A549 (cell line): ENCODE data around the gene TMPRSS6. TPM values are rescaled to one million over a fixed set of nuclear protein-coding genes. Genes with fewer than 3 reads are reported as not detected.

Experiments
- ATAC-seq, 2 experiments: fragments of 200-7000 bp in 1 of 2; fragments of >200 bp in 1 of 2; cut with Nextera tagmentation in 1 of 2; cut with Tn5 transposase in 1 of 2; 3 replicates each; pipeline versions ENCODE4 v1.8.0 to v1.9.1; 2018 to 2020; ENCODE audit warnings: mild to moderate bottlenecking in 1 of 2, moderate library complexity in 1 of 2
- CTCF ChIA-PET: fragments of 300-600 bp; sonication (Branson Sonifier 250); formaldehyde crosslinking; extraction: SDS; loops from one replicate; lab custom pipeline; 2021; ENCODE audit warnings: antibody characterized with exemption, inconsistent platforms; lab: Yijun Ruan, JAX
- POLR2A ChIA-PET: fragments of 350-600 bp; formaldehyde crosslinking; extraction: SDS; loops from one replicate; lab custom pipeline; 2021; ENCODE audit warnings: antibody characterized with exemption, inconsistent platforms; lab: Yijun Ruan, JAX
- DNase-seq, 2 experiments: peaks; one replicate each; pipeline versions ENCODE4 v3.0.0 to v3.0.0-alpha.2; 2011 to 2016; ENCODE audit warnings: low read depth in 1 of 2, low spot score in 1 of 2
- FAIRE-seq: peaks from 2 replicates; lab custom pipeline; 2011; peaks lifted over from hg19 to GRCh38; lab: Jason Lieb, UNC
- H3K27ac ChIP-seq, 2 experiments: fragments of >200 bp; sonication (Bioruptor Twin); formaldehyde crosslinking; 3 replicates each; pipeline ENCODE4 v1.5.1; 2016 to 2017
- H3K4me1 ChIP-seq: fragments of >200 bp; sonication (Bioruptor Twin); formaldehyde crosslinking; 3 replicates; pipeline ENCODE4 v1.6.1; 2016
- H3K4me2 ChIP-seq: fragments of >200 bp; sonication (Bioruptor Twin); formaldehyde crosslinking; 3 replicates; pipeline ENCODE4 v1.6.1; 2016
- H3K4me3 ChIP-seq: fragments of >200 bp; sonication (Bioruptor Twin); formaldehyde crosslinking; 3 replicates; pipeline ENCODE4 v1.5.1; 2016
- H3K9me3 ChIP-seq: fragments of >200 bp; sonication (Bioruptor Twin); formaldehyde crosslinking; 3 replicates; pipeline ENCODE4 v1.6.1; 2016
- ATOH8 ChIP-seq: fragments of 250-450 bp; sonication (Bioruptor Pico); IDR thresholded peaks from 2 replicates; pipeline ENCODE4 v1.5.0; 2020; ENCODE audit warnings: low read depth, mild to moderate bottlenecking, moderate library complexity
- CTCF ChIP-seq: fragments of >200 bp; sonication (Bioruptor Twin); formaldehyde crosslinking; IDR thresholded peaks from 3 replicates; pipeline ENCODE4 v1.5.1; 2016
- HEYL ChIP-seq: fragments of 250-450 bp; sonication (Bioruptor Pico); IDR thresholded peaks from 2 replicates; pipeline ENCODE4 v1.8.0; 2021; ENCODE audit warnings: mild to moderate bottlenecking, moderate library complexity
- JUNB ChIP-seq: fragments of >200 bp; sonication (Bioruptor Twin); formaldehyde crosslinking; IDR thresholded peaks from 2 replicates; pipeline ENCODE4 v1.6.1; 2016
- MAFK ChIP-seq: fragments of 450-650 bp; IDR thresholded peaks from 2 replicates; pipeline ENCODE4 v1.6.1; 2014; ENCODE audit not compliant: partially characterized antibody
- NFE2L2 ChIP-seq: fragments of 150-350 bp; conservative IDR thresholded peaks from 2 replicates; pipeline ENCODE4 v1.6.1; 2014; ENCODE audit warnings: low read length
- RAD21 ChIP-seq, 2 experiments: fragments of >200 bp in 1 of 2; sonication (Bioruptor Twin) in 1 of 2; formaldehyde crosslinking in 1 of 2; IDR thresholded peaks in 1 of 2; conservative IDR thresholded peaks in 1 of 2; 2 replicates in 1 of 2; 3 replicates in 1 of 2; pipeline ENCODE4 v1.6.1; 2012 to 2018; ENCODE audit warnings: inconsistent platforms in 1 of 2
- RCOR1 ChIP-seq: fragments of 150-350 bp; IDR thresholded peaks from 2 replicates; pipeline ENCODE4 v1.6.1; 2014; ENCODE audit warnings: antibody characterized with exemption, low read length, low read depth
- REST ChIP-seq: fragments of 200-600 bp; sonication (generic); IDR thresholded peaks from 2 replicates; pipeline ENCODE4 v1.6.1; 2016; ENCODE audit warnings: antibody characterized with exemption, mild to moderate bottlenecking, moderate library complexity
- USF2 ChIP-seq: fragments of 450-650 bp; IDR thresholded peaks from 2 replicates; pipeline ENCODE4 v1.6.1; 2014; ENCODE audit warnings: antibody characterized with exemption
- WGBS: methylation state at CpG from one replicate; pipeline ENCODE4 v1.1.6; 2017; ENCODE audit errors: missing lambda C conversion rate; 5-methylcytosine and 5-hydroxymethylcytosine counted together
- polyA plus RNA-seq, 4 experiments: library from polyadenylated mRNA; depleted of rRNA in 3 of 4; stranded (reverse); fragments of >200 nt; fragmentation: RNase III in 1 of 4; extraction: RNeasy Plus Mini Kit Qiagen cat#74134 plus additional on column Dnase treatment in 1 of 4; gene quantifications; 2 replicates in 3 of 4; 3 replicates in 1 of 4; pipeline ENCODE4 v1.2.3, GENCODE V29; 2011 to 2017

The TMPRSS6 gene
- polyA plus RNA-seq, 2 of the 4 experiments (the other 2 are of a cell fraction): not detected

- TF ChIP-seq CTCF (no peak), NFE2L2 (no peak)
These were observed 49.4 kb upstream of the TMPRSS6 start (continued) for GRCh38 chr22:37158963-37159290.

- TF ChIP-seq RAD21 (conservative IDR thresholded peaks at IDR 0.05 in 1 of 2, IDR thresholded peaks at IDR 0.05 in 1 of 2) (no peak), USF2 (no peak)
- TF ChIP-seq, all 56 proteins: peak for 0
- DNase-seq (no peak), ATAC-seq (no peak; a peak in 1 of 6 replicates), FAIRE-seq (no peak)
- ChIA-PET CTCF (interaction anchor here (1.5 to 2.0 kb wide), 4 partner anchors 8 to 400 kb away, joined by 3 to 15 read pairs (median 3); no protein-coding TSS in a partner anchor), POLR2A (no interaction called here)
- peaks cover 13% of the 10 kb centered on the region; the same call in 2 of the 3 replicates for H3K4me1 ChIP-seq
- peak overlapping the region; percentile 10; the same call in 1 of the 3 replicates for H3K4me2 ChIP-seq
- peaks cover 5% of the 10 kb centered on the region; the same call in 1 of the 3 replicates for H3K9me3 ChIP-seq
- H3K27ac ChIP-seq: 0 out of 6 replicates have a peak overlapping the region, but pooled peaks of 1 of the 2 experiments have one; percentile 1
- 74% methylated on average over 13 of the region's 13 CpGs for WGBS
- H3K4me3 ChIP-seq: no peak overlapping the region
These were observed 48.2 kb upstream of the TMPRSS6 start for GRCh38 chr22:37157516-37158285.

GRCh38 chr22:37156686-37157435, 47.3 kb upstream of the TMPRSS6 start:
- H3K27ac ChIP-seq: peak overlapping the region in 1 of 2 experiments; percentile 12; a peak in 1 of 6 replicates
- DNase-seq (no peak), FAIRE-seq (no peak), ATAC-seq (no peak)
- 77% methylated on average over 7 of the region's 13 CpGs for WGBS
- no peak overlapping the region for H3K4me3 ChIP-seq
- H3K4me2 ChIP-seq: no peak overlapping the region
- CTCF ChIA-PET: interaction anchor here (0.6 to 2.0 kb wide), 6 partner anchors 9 to 399 kb away, joined by 3 to 15 read pairs (median 3); no protein-coding TSS in a partner anchor
- TF ChIP-seq JUNB (no peak), CTCF (no peak), RCOR1 (no peak), REST (no peak), ATOH8 (CRISPR knock-in tag) (no peak), MAFK (no peak), HEYL (CRISPR knock-in tag) (no peak)
- peaks cover 13% of the 10 kb centered on the region; the same call in 2 of the 3 replicates for H3K4me1 ChIP-seq
- POLR2A ChIA-PET: no interaction called here
- H3K9me3 ChIP-seq: peaks cover 5% of the 10 kb centered on the region; the same call in 1 of the 3 replicates
